MM.1S (cell line): ENCODE measurements around the gene KCNIP1.

Experiments used
- DNase-seq: peaks from one replicate; pipeline ENCODE4 v3.0.0-alpha.2; 2015
- H2AFZ ChIP-seq: fragments of 300-600 bp; sonication (generic); 2 replicates; pipeline ENCODE4 v1.6.0; 2016; ENCODE audit warnings: antibody characterized with exemption, low read length
- H3F3A ChIP-seq: fragments of 300-600 bp; sonication (generic); 2 replicates; pipeline ENCODE4 v1.6.1; 2016; ENCODE audit warnings: mild to moderate bottlenecking, antibody characterized with exemption, low read length, moderate library complexity, mixed read lengths; ENCODE audit not compliant: insufficient read depth
- H3K27ac ChIP-seq: fragments of 300-600 bp; sonication (generic); 2 replicates; pipeline ENCODE4 v1.5.1; 2016; ENCODE audit warnings: mild to moderate bottlenecking, low read length
- H3K27me3 ChIP-seq: fragments of 300-600 bp; sonication (generic); replicated peaks from 2 replicates; pipeline ENCODE4 v1.6.0; 2016; ENCODE audit warnings: low read length; ENCODE audit not compliant: insufficient read depth
- H3K36me3 ChIP-seq: fragments of 300-600 bp; sonication (generic); replicated peaks from 2 replicates; pipeline ENCODE4 v1.6.1; 2016; ENCODE audit warnings: mild to moderate bottlenecking, low read length, mixed read lengths; ENCODE audit not compliant: insufficient read depth
- H3K4me1 ChIP-seq: fragments of 300-600 bp; sonication (generic); 2 replicates; pipeline ENCODE4 v1.6.1; 2016; ENCODE audit warnings: low read length, mixed read lengths
- H3K4me2 ChIP-seq: fragments of 300-600 bp; sonication (generic); 2 replicates; pipeline ENCODE4 v1.6.0; 2016; ENCODE audit warnings: low read depth, low read length
- H3K4me3 ChIP-seq: fragments of 300-600 bp; sonication (generic); 2 replicates; pipeline ENCODE4 v1.5.1; 2016; ENCODE audit warnings: low read length, mixed read lengths
- H3K79me2 ChIP-seq: fragments of 300-600 bp; sonication (generic); 2 replicates; pipeline ENCODE4 v1.6.1; 2016; ENCODE audit warnings: mixed run types, low read length, mixed read lengths
- H3K9ac ChIP-seq: fragments of 300-600 bp; sonication (generic); 2 replicates; pipeline ENCODE4 v1.6.1; 2016; ENCODE audit warnings: low read length, mixed read lengths
- H3K9me2 ChIP-seq: fragments of 300-600 bp; sonication (generic); replicated peaks from 2 replicates; pipeline ENCODE4 v1.6.1; 2016; ENCODE audit warnings: mild to moderate bottlenecking, low read length, mixed read lengths; ENCODE audit not compliant: insufficient read depth
- H3K9me3 ChIP-seq: fragments of 300-600 bp; sonication (generic); replicated peaks from 2 replicates; pipeline ENCODE4 v1.6.1; 2016; ENCODE audit warnings: mild to moderate bottlenecking, low read length, mixed read lengths; ENCODE audit not compliant: insufficient read depth
- H4K20me1 ChIP-seq: fragments of 300-600 bp; sonication (generic); 2 replicates; pipeline ENCODE4 v1.6.1; 2016; ENCODE audit warnings: mild to moderate bottlenecking, low read length, moderate library complexity, mixed read lengths; ENCODE audit not compliant: insufficient read depth
- CTCF ChIP-seq: fragments of 300-600 bp; sonication (generic); IDR thresholded peaks from 2 replicates; pipeline ENCODE4 v1.5.1; 2016; ENCODE audit warnings: antibody characterized with exemption, low read length, mixed read lengths
- EZH2 ChIP-seq: fragments of 300-600 bp; sonication (generic); optimal IDR thresholded peaks from 2 replicates; pipeline ENCODE3; 2017; ENCODE audit warnings: low read depth, mild to moderate bottlenecking, antibody characterized with exemption, low read length, mixed read lengths
- EZH2phosphoT487 ChIP-seq: fragments of 300-600 bp; sonication (generic); IDR thresholded peaks from 2 replicates; pipeline ENCODE4 v1.6.1; 2018; ENCODE audit warnings: antibody characterized with exemption, low read length

Gene KCNIP1

GRCh38 chr5:170731052-170731451, 227.2 kb downstream of the KCNIP1 start:
- Histone ChIP-seq H3K27ac (no peak overlapping the region), H3K4me1 (no peaks in the 10 kb centered on the region), H3K36me3 (no peaks in the 10 kb centered on the region), H3K9me3 (no peaks in the 10 kb centered on the region), H3F3A (no peaks in the 10 kb centered on the region), H2AFZ (no peak overlapping the region), H4K20me1 (no peaks in the 10 kb centered on the region), H3K4me3 (no peak overlapping the region), H3K27me3 (no peaks in the 10 kb centered on the region), H3K79me2 (no peaks in the 10 kb centered on the region), H3K9me2 (no peaks in the 10 kb centered on the region), H3K4me2 (no peak overlapping the region), H3K9ac (no peak overlapping the region)
- DNase-seq: no peak
- TF ChIP-seq EZH2phosphoT487: no peak
- no peak for TF ChIP-seq CTCF
- TF ChIP-seq EZH2: no peak

GRCh38 chr5:170732685-170733084, 228.9 kb downstream of the KCNIP1 start:
- Histone ChIP-seq H4K20me1 (no peaks in the 10 kb centered on the region), H3K4me3 (no peak overlapping the region), H3K9me3 (no peaks in the 10 kb centered on the region), H3K79me2 (no peaks in the 10 kb centered on the region), H3K9me2 (no peaks in the 10 kb centered on the region), H3K9ac (no peak overlapping the region), H3K36me3 (no peaks in the 10 kb centered on the region), H3K4me1 (no peaks in the 10 kb centered on the region), H3K4me2 (no peak overlapping the region), H2AFZ (no peak overlapping the region), H3K27ac (no peak overlapping the region), H3K27me3 (no peaks in the 10 kb centered on the region), H3F3A (no peaks in the 10 kb centered on the region)
- no peak for DNase-seq
- TF ChIP-seq EZH2: no peak
- TF ChIP-seq EZH2phosphoT487: no peak
- no peak for TF ChIP-seq CTCF

GRCh38 chr5:170736966-170737365, 233.1 kb downstream of the KCNIP1 start:
- Histone ChIP-seq H3K4me2 (no peak overlapping the region), H3K27me3 (no peaks in the 10 kb centered on the region), H3K27ac (no peak overlapping the region)

More at GRCh38 chr5:170736966-170737365, 233.1 kb downstream of the KCNIP1 start:
- no peaks in the 10 kb centered on the region for H3F3A ChIP-seq
- no peaks in the 10 kb centered on the region for H4K20me1 ChIP-seq
- no peak overlapping the region for H3K9ac ChIP-seq
- H3K4me1 ChIP-seq: no peaks in the 10 kb centered on the region
- no peaks in the 10 kb centered on the region for H3K79me2 ChIP-seq
- no peaks in the 10 kb centered on the region for H3K9me2 ChIP-seq
- no peak for TF ChIP-seq EZH2
- TF ChIP-seq CTCF: no peak
- no peak for TF ChIP-seq EZH2phosphoT487
- no peaks in the 10 kb centered on the region for H3K9me3 ChIP-seq
- H3K4me3 ChIP-seq: no peak overlapping the region
- no peak overlapping the region for H2AFZ ChIP-seq
- no peaks in the 10 kb centered on the region for H3K36me3 ChIP-seq
- no peak for DNase-seq
